H1 (cell line): ENCODE data around the gene ANXA4. TPM values are rescaled to one million over a fixed set of nuclear protein-coding genes. Genes with fewer than 3 reads are reported as not detected.

Source experiments
- CTCF ChIA-PET: fragments of 300-600 bp; sonication (Branson Sonifier 250); formaldehyde crosslinking; loops from one replicate; lab custom pipeline; 2021; ENCODE audit not compliant: partially characterized antibody; lab: Charles Lee
- POLR2A ChIA-PET: fragments of 300-600 bp; sonication (Branson Sonifier 250); formaldehyde crosslinking; loops from one replicate; lab custom pipeline; 2021; ENCODE audit warnings: inconsistent platforms; ENCODE audit not compliant: partially characterized antibody; lab: Charles Lee
- DNase-seq, 2 experiments: peaks; one replicate each; pipeline versions ENCODE4 v3.0.0 to v3.0.0-alpha.2; 2010 to 2022; ENCODE audit warnings: low spot score in 2 of 2, low read depth in 1 of 2, mixed read lengths in 1 of 2
- FAIRE-seq: peaks from 2 replicates; lab custom pipeline; 2011; peaks lifted over from hg19 to GRCh38; lab: Jason Lieb, UNC
- H2AFZ ChIP-seq: 2 replicates; pipeline ENCODE4 v1.8.1; 2012; ENCODE audit warnings: low read length, inconsistent platforms
- H2AK5ac ChIP-seq: 2 replicates; pipeline ENCODE4 v1.6.1; 2013; ENCODE audit warnings: low read depth, low read length
- H2BK120ac ChIP-seq: replicated peaks from 2 replicates; pipeline ENCODE3; 2013; ENCODE audit warnings: low read depth, low read length, inconsistent platforms
- H2BK12ac ChIP-seq: 2 replicates; pipeline ENCODE4 v1.6.1; 2013; ENCODE audit warnings: low read depth, low read length
- H2BK15ac ChIP-seq: 2 replicates; pipeline ENCODE4 v1.6.1; 2013; ENCODE audit warnings: low read length
- H2BK20ac ChIP-seq: 2 replicates; pipeline ENCODE4 v1.6.1; 2013; ENCODE audit warnings: low read length
- H2BK5ac ChIP-seq: 2 replicates; pipeline ENCODE4 v1.6.1; 2013; ENCODE audit warnings: low read depth, low read length
- H3K14ac ChIP-seq: 2 replicates; pipeline ENCODE4 v1.6.1; 2013; ENCODE audit warnings: inconsistent platforms; ENCODE audit not compliant: insufficient read length
- H3K18ac ChIP-seq: 2 replicates; pipeline ENCODE4 v1.6.1; 2013; ENCODE audit warnings: low read length; ENCODE audit errors: extremely low read depth
- H3K23ac ChIP-seq: 2 replicates; pipeline ENCODE4 v1.6.1; 2013; ENCODE audit warnings: inconsistent platforms; ENCODE audit not compliant: insufficient read length
- H3K23me2 ChIP-seq: 2 replicates; pipeline ENCODE4 v1.6.1; 2013; ENCODE audit warnings: low read depth, low read length
- H3K27ac ChIP-seq: 2 replicates; pipeline ENCODE4 v1.6.1; 2011; ENCODE audit warnings: low read depth, low read length, inconsistent platforms
- H3K27me3 ChIP-seq, 4 experiments: replicated peaks in 1 of 4; 1 replicate in 1 of 4; 2 replicates in 3 of 4; pipeline versions ENCODE4 v1.6.1 to v1.8.1; 2011 to 2013; ENCODE audit warnings: low read length in 3 of 4, mild to moderate bottlenecking in 3 of 4, inconsistent platforms in 2 of 4, mixed read lengths in 2 of 4, moderate library complexity in 1 of 4; ENCODE audit not compliant: control insufficient read depth in 3 of 4, insufficient read depth in 3 of 4; ENCODE audit errors: extremely low read depth in 1 of 4
- H3K36me3 ChIP-seq, 4 experiments: 2 replicates each; pipeline versions ENCODE4 v1.6.1 to v1.8.1; 2011 to 2013; ENCODE audit warnings: mild to moderate bottlenecking in 4 of 4, low read length in 3 of 4, moderate library complexity in 2 of 4, control low read depth in 1 of 4, inconsistent platforms in 1 of 4; ENCODE audit not compliant: insufficient read depth in 4 of 4, control insufficient read depth in 2 of 4
- H3K4ac ChIP-seq: replicated peaks from 2 replicates; pipeline ENCODE3; 2013; ENCODE audit warnings: low read length, low read depth, mixed read lengths, inconsistent platforms; ENCODE audit not compliant: insufficient read length
- H3K4me1 ChIP-seq, 4 experiments: replicated peaks in 1 of 4; 1 replicate in 1 of 4; 2 replicates in 3 of 4; pipeline versions ENCODE4 v1.6.1 to v1.8.1; 2011 to 2013; ENCODE audit warnings: low read length in 3 of 4, inconsistent platforms in 2 of 4, mixed read lengths in 1 of 4; ENCODE audit not compliant: insufficient read depth in 4 of 4, control insufficient read depth in 3 of 4
- H3K4me2 ChIP-seq, 2 experiments: 2 replicates each; pipeline versions ENCODE4 v1.6.1 to v1.8.1; 2011 to 2013; ENCODE audit warnings: low read depth in 2 of 2, low read length in 2 of 2, control low read depth in 1 of 2, inconsistent platforms in 1 of 2, mild to moderate bottlenecking in 1 of 2; ENCODE audit not compliant: insufficient read depth in 1 of 2
- H3K4me3 ChIP-seq, 4 experiments: fragments of 200-600, 300-600 bp in 1 of 4; sonication (generic), shearing (Covaris generic), sonication (Bioruptor Twin) in 1 of 4; 2 replicates each; pipeline versions ENCODE4 v1.5.1 to v1.8.1; 2011 to 2016; ENCODE audit warnings: low read length in 4 of 4, low read depth in 3 of 4, control low read depth in 2 of 4, inconsistent platforms in 2 of 4, mild to moderate bottlenecking in 2 of 4, mixed read lengths in 1 of 4, moderate library complexity in 1 of 4; ENCODE audit not compliant: insufficient read depth in 2 of 4; ENCODE audit errors: extremely low read depth in 1 of 4
- H3K56ac ChIP-seq: replicated peaks from 2 replicates; pipeline ENCODE3; 2013; ENCODE audit warnings: low read depth, mild to moderate bottlenecking, mixed read lengths, low read length, inconsistent platforms; ENCODE audit not compliant: insufficient read length
- H3K79me1 ChIP-seq: 2 replicates; pipeline ENCODE4 v1.6.1; 2013; ENCODE audit warnings: low read depth, low read length, control low read depth
- H3K79me2 ChIP-seq, 2 experiments: 2 replicates each; pipeline versions ENCODE4 v1.6.1 to v1.8.1; 2012 to 2013; ENCODE audit warnings: low read length in 2 of 2, mild to moderate bottlenecking in 2 of 2, inconsistent platforms in 1 of 2; ENCODE audit not compliant: insufficient read depth in 2 of 2, control insufficient read depth in 1 of 2
- H3K9ac ChIP-seq, 4 experiments: replicated peaks in 1 of 4; 1 replicate in 1 of 4; 2 replicates in 3 of 4; pipeline versions ENCODE4 v1.6.1 to v1.8.1; 2011 to 2013; ENCODE audit warnings: low read depth in 3 of 4, low read length in 3 of 4, control low read depth in 2 of 4, mild to moderate bottlenecking in 2 of 4, moderate library complexity in 2 of 4, inconsistent platforms in 1 of 4; ENCODE audit errors: extremely low read depth in 1 of 4
- H3K9me3 ChIP-seq, 2 experiments: 2 replicates each; pipeline versions ENCODE4 v1.6.1 to v1.8.1; 2012 to 2013; ENCODE audit warnings: mild to moderate bottlenecking in 2 of 2, moderate library complexity in 2 of 2, control low read depth in 1 of 2, inconsistent platforms in 1 of 2, low read depth in 1 of 2, low read length in 1 of 2, mixed read lengths in 1 of 2; ENCODE audit not compliant: insufficient read depth in 2 of 2
- H4K20me1 ChIP-seq, 2 experiments: replicated peaks in 1 of 2; 2 replicates each; pipeline versions ENCODE3 to v1.8.1; 2011 to 2013; ENCODE audit warnings: inconsistent platforms in 2 of 2, low read length in 2 of 2, mild to moderate bottlenecking in 1 of 2; ENCODE audit not compliant: insufficient read depth in 2 of 2, control insufficient read depth in 1 of 2
- H4K5ac ChIP-seq: 2 replicates; pipeline ENCODE4 v1.6.1; 2013; ENCODE audit warnings: low read length, low read depth, mixed read lengths, inconsistent platforms; ENCODE audit not compliant: insufficient read length
- H4K8ac ChIP-seq: 2 replicates; pipeline ENCODE4 v1.8.0; 2013; ENCODE audit warnings: mild to moderate bottlenecking, moderate library complexity, low read length, inconsistent platforms; ENCODE audit not compliant: insufficient read depth; ENCODE audit errors: extremely low read depth
- H4K91ac ChIP-seq: replicated peaks from 2 replicates; pipeline ENCODE3; 2013; ENCODE audit warnings: low read length, mixed read lengths, inconsistent platforms; ENCODE audit not compliant: insufficient read length
- ASH2L ChIP-seq: fragments of 200-600, 300-600 bp; sonication (generic); IDR thresholded peaks from one replicate; pipeline ENCODE4 v1.7.1; 2017; ENCODE audit warnings: low read length
- ATF2 ChIP-seq: IDR thresholded peaks from 2 replicates; pipeline ENCODE4 v1.6.1; 2012; ENCODE audit warnings: low read length, inconsistent platforms
- BCL11A ChIP-seq, 2 experiments: IDR thresholded peaks; one replicate each; pipeline ENCODE4 v1.6.1; 2011; ENCODE audit warnings: low read depth in 2 of 2, low read length in 2 of 2, mild to moderate bottlenecking in 2 of 2
- CHD2 ChIP-seq: IDR thresholded peaks from 2 replicates; pipeline ENCODE4 v1.6.1; 2012; ENCODE audit warnings: low read length, improper control_type of control experiment
- CTBP2 ChIP-seq: IDR thresholded peaks from 2 replicates; pipeline ENCODE4 v1.7.0; 2011; ENCODE audit warnings: borderline replicate concordance, mild to moderate bottlenecking, moderate library complexity, mixed read lengths, low read length; ENCODE audit not compliant: insufficient read depth, insufficient read length
- RAD21 ChIP-seq, 2 experiments: IDR thresholded peaks in 1 of 2; conservative IDR thresholded peaks in 1 of 2; 2 replicates each; pipeline ENCODE4 v1.6.1; 2011; ENCODE audit warnings: low read depth in 2 of 2, low read length in 2 of 2, improper control_type of control experiment in 1 of 2, inconsistent platforms in 1 of 2, mild to moderate bottlenecking in 1 of 2, moderate library complexity in 1 of 2
- SP1 ChIP-seq: IDR thresholded peaks from 2 replicates; pipeline ENCODE4 v1.6.1; 2011; ENCODE audit warnings: low read depth, low read length
- TCF12 ChIP-seq: IDR thresholded peaks from 2 replicates; pipeline ENCODE4 v1.6.1; 2011; ENCODE audit warnings: low read depth, mild to moderate bottlenecking, low read length
- YY1 ChIP-seq: IDR thresholded peaks from 2 replicates; pipeline ENCODE4 v1.6.1; 2011; ENCODE audit warnings: low read depth, mild to moderate bottlenecking, low read length
- WGBS, 2 experiments: shearing (Covaris generic) in 1 of 2; methylation state at CpG; one replicate each; pipeline versions ENCODE4 v1.1.6 to v1.1.7; 2013 to 2015; ENCODE audit warnings: low lambda C conversion rate in 2 of 2, mixed read lengths in 2 of 2, inconsistent platforms in 1 of 2, low coverage in 1 of 2, missing lambda C conversion rate in 1 of 2; ENCODE audit not compliant: insufficient replicate concordance in 2 of 2, insufficient coverage in 1 of 2, insufficient read length in 1 of 2; ENCODE audit errors: extremely low coverage in 1 of 2, missing lambda C conversion rate in 1 of 2; 5-methylcytosine and 5-hydroxymethylcytosine counted together
- polyA plus RNA-seq, 7 experiments: library from polyadenylated mRNA; depleted of rRNA in 3 of 7; stranded (reverse) in 5 of 7; unstranded in 2 of 7; fragments of >200 nt in 5 of 7; fragments of 200-250 nt in 2 of 7; gene quantifications; 1 replicate in 5 of 7; 2 replicates in 1 of 7; 4 replicates in 1 of 7; pipeline versions ENCODE4 v1.2.1 to v1.2.3, GENCODE V29; 2011 to 2013; ENCODE audit warnings: missing spikeins in 2 of 7, mixed read lengths in 2 of 7
- total RNA-seq: library from RNA; stranded (reverse); fragmentation: NEBNext Ultra II Directional; extraction: Animal tissue kit (Norgen Biotek cat#: 25700); gene quantifications from 2 replicates; pipeline ENCODE4 v1.2.1, GENCODE V29; 2021

ANXA4 gene
- total and polyA plus RNA-seq, 2 of the 8 experiments (the other 6 are each of a cell fraction or from before 2014, with no cell fraction given), result 9.4 to 17.6 TPM

- Histone ChIP-seq H3K23ac (no peak overlapping the region), H3K9ac (no peak overlapping the region), H2BK120ac (peak overlapping the region; percentile 39), H2AFZ (no peak overlapping the region), H3K23me2 (peaks cover 3% of the 10 kb centered on the region; the same call in 1 of the 2 replicates), H2BK20ac (peak overlapping the region; percentile 73; the same call in 1 of the 2 replicates), H4K91ac (peak overlapping the region; percentile 59), H2AK5ac (no peak overlapping the region), H3K4me1 (peaks cover 13 to 28% (median 22%) of the 10 kb centered on the region in 4 experiments; a peak in 6 of 7 replicates), H4K5ac (no peak overlapping the region), H3K4me3 (peak overlapping the region in 2 of 4 experiments; percentile 3 to 31; a peak in 3 of 8 replicates), H3K14ac (no peak overlapping the region), H3K4me2 (peak overlapping the region; percentile 68 to 72), H3K79me1 (no peaks in the 10 kb centered on the region), H2BK12ac (no peak overlapping the region), H2BK5ac (peak overlapping the region; percentile 67; the same call in 1 of the 2 replicates), H4K20me1 (peaks cover 0 to 2% of the 10 kb centered on the region in 2 experiments), H3K36me3 (no peaks in the 10 kb centered on the region), H2BK15ac (no peak overlapping the region), H4K8ac (no peak overlapping the region), H3K18ac (peak overlapping the region; percentile 28; the same call in 1 of the 2 replicates), H3K27me3 (no peaks in the 10 kb centered on the region), H3K4ac (no peak overlapping the region), H3K9me3 (no peaks in the 10 kb centered on the region), H3K27ac (peak overlapping the region; percentile 71; the same call in 1 of the 2 replicates), H3K56ac (no peak overlapping the region), H3K79me2 (0 out of 4 replicates have a peak, but pooled peaks cover 0 to 2% of the 10 kb centered on the region in 2 experiments)
- DNase-seq (peak in 1 of 2 experiments; percentile 79), FAIRE-seq (peak; percentile 72)
- CTCF ChIA-PET, result interaction anchor here (0.7 to 10.2 kb wide), 6 partner anchors 13 to 357 kb away, joined by 3 to 128 read pairs (median 3); no protein-coding TSS in a partner anchor
- POLR2A ChIA-PET, result interaction anchor here (1.1 to 2.3 kb wide), 2 partner anchors 74 to 78 kb away, joined by 3 to 5 read pairs; partner anchors contain the start of gene AAK1
- WGBS, 2 experiments, result 6% methylated on average over 2 of the region's 2 CpGs; no CpG with 5 or more reads in 1 of the 2 experiments
- TF ChIP-seq SP1, result peak; percentile 85
- peak; percentile 53 for TF ChIP-seq CHD2
- peak; percentile 79 for TF ChIP-seq ATF2
- TF ChIP-seq RAD21 (IDR thresholded peaks at IDR 0.05 in 1 of 2, conservative IDR thresholded peaks at IDR 0.05 in 1 of 2; ENCODE audit: low read depth in 2 of 2, low read length in 2 of 2), result 0 out of 4 replicates have a peak, but pooled peaks of 1 of the 2 experiments have one; percentile 5
- TF ChIP-seq ASH2L, result peak; percentile 51
- peak; percentile 63; the same call in 1 of the 2 replicates for TF ChIP-seq YY1
- peak; percentile 88 to 96 for TF ChIP-seq BCL11A (IDR thresholded peaks at IDR 0.05; ENCODE audit: low read depth in 2 of 2, low read length in 2 of 2)
- TF ChIP-seq TCF12, result peak; percentile 86; the same call in 1 of the 2 replicates
- peak; percentile 45 for TF ChIP-seq CTBP2
Measured at GRCh38 chr2:69717861-69718273, 24.1 kb upstream of the ANXA4 start.
